GM19452 (cell line): Measurements from ENCODE around the gene ANP32D.
"Not testable (repeated sequence)": the region's sequence is repeated elsewhere in the genome, so short reads cannot be mapped to it uniquely, and the experiment has no call there.

Experiments used
- ATAC-seq: cut with Tn5 transposase; IDR thresholded peaks from one replicate; pipeline ENCODE4 v1.9.1; 2021; ENCODE audit not compliant: unreplicated experiment

ANP32D gene

GRCh38 chr12:48500281-48500680, 27.9 kb downstream of the ANP32D start:
- ATAC-seq = not testable (repeated sequence)

GRCh38 chr12:48506836-48507235, 34.5 kb downstream of the ANP32D start:
- ATAC-seq = not testable (repeated sequence)

GRCh38 chr12:48508987-48509386, 36.6 kb downstream of the ANP32D start:
- no peak for ATAC-seq

- no peak for ATAC-seq
These were observed 37.8 kb downstream of the ANP32D start for GRCh38 chr12:48510111-48510510.

- ATAC-seq = peak; percentile 94
These were observed 40.5 kb downstream of the ANP32D start for GRCh38 chr12:48512855-48513254.

- ATAC-seq = no peak
These were observed 42.4 kb downstream of the ANP32D start for GRCh38 chr12:48514728-48515127.

- ATAC-seq = not testable (repeated sequence)
These were observed 48.0 kb downstream of the ANP32D start for GRCh38 chr12:48520381-48520780.
